Measurements from ENCODE around the gene YAP1. TPM values are rescaled to one million over a fixed set of nuclear protein-coding genes. Genes with fewer than 3 reads are reported as not detected.

YAP1 gene
- polyA plus RNA-seq, 2 of the 4 experiments (the other 2 are of a cell fraction) = 40.4 to 48.0 TPM

GRCh38 chr11:102269927-102270326 lies 159.7 kb downstream of the YAP1 start:
- no peaks in the 10 kb centered on the region for H3K9me3 ChIP-seq
- no peak overlapping the region for H3K27ac ChIP-seq
- ChIA-PET CTCF (interaction anchor here (0.6 to 4.4 kb wide), 8 partner anchors 15 to 396 kb away, joined by 3 to 33 read pairs (median 4); no protein-coding TSS in a partner anchor), POLR2A (no interaction called here)
- TF ChIP-seq ZNF302 (CRISPR knock-in tag; IDR thresholded peaks at IDR 0.05) (no peak), PBX3 (IDR thresholded peaks at IDR 0.05) (no peak), RCOR1 (IDR thresholded peaks at IDR 0.05; ENCODE audit: low read depth, low read length) (no peak), POLR2AphosphoS2 (conservative IDR thresholded peaks at IDR 0.05; ENCODE audit: low read length) (no peak), RNF2 (IDR thresholded peaks at IDR 0.05; ENCODE audit: borderline replicate concordance, low read depth) (no peak), FOXS1 (CRISPR knock-in tag; IDR thresholded peaks at IDR 0.05) (no peak), MAFK (IDR thresholded peaks at IDR 0.05; ENCODE audit: partially characterized antibody) (no peak), KDM1A (IDR thresholded peaks at IDR 0.05; ENCODE audit: low read depth) (no peak)
- FAIRE-seq (no peak), ATAC-seq (no peak), DNase-seq (ENCODE audit: low read depth in 1 of 2, low spot score in 1 of 2) (no peak)
- peaks cover 16% of the 10 kb centered on the region for H3K4me1 ChIP-seq
- no peak overlapping the region; the same call in 2 of the 3 replicates for H3K4me2 ChIP-seq
- no peak overlapping the region for H3K4me3 ChIP-seq
- 88% methylated on average over 2 of the region's 2 CpGs for WGBS (ENCODE audit: missing lambda C conversion rate)

GRCh38 chr11:102272047-102272824 lies 162.0 kb downstream of the YAP1 start:
- H3K27ac ChIP-seq = no peak overlapping the region
- DNase-seq (ENCODE audit: low read depth in 1 of 2, low spot score in 1 of 2) (no peak), FAIRE-seq (no peak), ATAC-seq (no peak)
- ChIA-PET POLR2A (no interaction called here), CTCF (no interaction called here)
- no peak overlapping the region for H3K4me2 ChIP-seq
- H3K4me1 ChIP-seq = peaks cover 16% of the 10 kb centered on the region
- WGBS (ENCODE audit: missing lambda C conversion rate) = 82% methylated on average over 10 of the region's 10 CpGs
- H3K4me3 ChIP-seq = no peak overlapping the region
- no peaks in the 10 kb centered on the region for H3K9me3 ChIP-seq
- TF ChIP-seq MYC (IDR thresholded peaks at IDR 0.05; ENCODE audit: borderline replicate concordance, low read length) (no peak), ZSCAN20 (CRISPR knock-in tag; IDR thresholded peaks at IDR 0.05) (no peak), ESRRA (IDR thresholded peaks at IDR 0.05; ENCODE audit: borderline replicate concordance, low read length) (no peak), KDM5A (IDR thresholded peaks at IDR 0.05) (no peak), POLR2AphosphoS2 (conservative IDR thresholded peaks at IDR 0.05; ENCODE audit: low read length) (no peak), ZFP36 (IDR thresholded peaks at IDR 0.05; ENCODE audit: borderline replicate concordance, partially characterized antibody) (no peak), HDAC2 (IDR thresholded peaks at IDR 0.05) (no peak), PBX3 (IDR thresholded peaks at IDR 0.05) (no peak), CEBPB (IDR thresholded peaks at IDR 0.05) (no peak), EHF (CRISPR knock-in tag; IDR thresholded peaks at IDR 0.05) (no peak), NPAS2 (CRISPR knock-in tag; IDR thresholded peaks at IDR 0.05; ENCODE audit: borderline replicate concordance) (no peak), SREBF2 (IDR thresholded peaks at IDR 0.05) (no peak), JUN (IDR thresholded peaks at IDR 0.05) (no peak), REST (IDR thresholded peaks at IDR 0.05) (no peak), CHD4 (IDR thresholded peaks at IDR 0.05; ENCODE audit: borderline replicate concordance) (no peak)
- TF ChIP-seq, protein P1, sequence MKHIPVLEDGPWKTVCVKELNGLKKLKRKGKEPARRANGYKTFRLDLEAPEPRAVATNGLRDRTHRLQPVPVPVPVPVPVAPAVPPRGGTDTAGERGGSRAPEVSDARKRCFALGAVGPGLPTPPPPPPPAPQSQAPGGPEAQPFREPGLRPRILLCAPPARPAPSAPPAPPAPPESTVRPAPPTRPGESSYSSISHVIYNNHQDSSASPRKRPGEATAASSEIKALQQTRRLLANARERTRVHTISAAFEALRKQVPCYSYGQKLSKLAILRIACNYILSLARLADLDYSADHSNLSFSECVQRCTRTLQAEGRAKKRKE (CRISPR knock-in tag; IDR thresholded peaks at IDR 0.05; ENCODE audit: low read depth) = no peak
